Endothelial cell of umbilical vein (primary cell): Measurements from ENCODE around the gene TK2. TPM values are rescaled to one million over a fixed set of nuclear protein-coding genes. Genes with fewer than 3 reads are reported as not detected.

ENCODE experiments used
- BruUV-seq: library from RNA; stranded (reverse); fragments of 400-500 nt; replicated peaks from 2 replicates; lab custom pipeline; 2021; lab: Mats Ljungman, UMichigan
- CTCF ChIA-PET: fragments of 300-600, 350-600 bp; sonication (Branson Sonifier 250); formaldehyde crosslinking; loops from one replicate; lab custom pipeline; 2021; ENCODE audit warnings: antibody characterized with exemption, inconsistent platforms; lab: Charles Lee
- POLR2A ChIA-PET: fragments of 300-600, 350-600 bp; sonication (Branson Sonifier 250); formaldehyde crosslinking; loops from one replicate; lab custom pipeline; 2021; ENCODE audit warnings: antibody characterized with exemption, inconsistent platforms; lab: Charles Lee
- DNase-seq: peaks from one replicate; pipeline ENCODE4 v3.0.0-alpha.2; 2011; ENCODE audit warnings: low read depth, low spot score
- FAIRE-seq: peaks from 2 replicates; lab custom pipeline; 2011; peaks lifted over from hg19 to GRCh38; lab: Jason Lieb, UNC
- H2AFZ ChIP-seq: 2 replicates; pipeline ENCODE4 v1.6.0; 2012; ENCODE audit warnings: low read depth, low read length, control low read depth, inconsistent platforms
- H3K27ac ChIP-seq: 2 replicates; pipeline ENCODE4 v1.5.1; 2011; ENCODE audit warnings: low read depth, mild to moderate bottlenecking, control low read depth, low read length, moderate library complexity; ENCODE audit not compliant: insufficient read depth
- H3K27me3 ChIP-seq, 2 experiments: 2 replicates each; pipeline versions ENCODE4 v1.6.0 to v1.6.1; 2011; ENCODE audit warnings: low read length in 2 of 2, mixed read lengths in 1 of 2; ENCODE audit not compliant: control insufficient read depth in 2 of 2, insufficient read depth in 2 of 2
- H3K36me3 ChIP-seq, 2 experiments: 2 replicates in 1 of 2; 3 replicates in 1 of 2; pipeline ENCODE4 v1.5.1; 2011; ENCODE audit warnings: low read length in 2 of 2, mild to moderate bottlenecking in 1 of 2, moderate library complexity in 1 of 2; ENCODE audit not compliant: control insufficient read depth in 2 of 2, insufficient read depth in 2 of 2; ENCODE audit errors: extremely low read depth in 1 of 2
- H3K4me1 ChIP-seq: 3 replicates; pipeline ENCODE4 v1.5.1; 2011; ENCODE audit warnings: mild to moderate bottlenecking, low read length; ENCODE audit not compliant: control insufficient read depth, insufficient read depth; ENCODE audit errors: extremely low read depth
- H3K4me2 ChIP-seq: 2 replicates; pipeline ENCODE4 v1.6.1; 2011; ENCODE audit warnings: low read length, control low read depth, mixed read lengths; ENCODE audit not compliant: insufficient read depth
- H3K4me3 ChIP-seq, 3 experiments: fragments of 200-600 bp in 1 of 3; sonication (generic), shearing (Covaris generic) in 1 of 3; replicated peaks in 1 of 3; 2 replicates each; pipeline ENCODE4 v1.5.1; 2011 to 2016; ENCODE audit warnings: control low read depth in 3 of 3, low read length in 3 of 3, mild to moderate bottlenecking in 2 of 3, inconsistent platforms in 1 of 3, low read depth in 1 of 3, moderate library complexity in 1 of 3; ENCODE audit not compliant: insufficient read depth in 1 of 3
- H3K79me2 ChIP-seq: 2 replicates; pipeline ENCODE4 v1.6.0; 2012; ENCODE audit warnings: low read length, inconsistent platforms; ENCODE audit not compliant: control insufficient read depth, insufficient read depth
- H3K9ac ChIP-seq: replicated peaks from 2 replicates; pipeline ENCODE3; 2011; ENCODE audit warnings: low read length, control low read depth; ENCODE audit not compliant: insufficient read depth; ENCODE audit errors: extremely low read depth
- H3K9me1 ChIP-seq: replicated peaks from 3 replicates; pipeline ENCODE4 v1.6.0; 2011; ENCODE audit warnings: mild to moderate bottlenecking, low read length; ENCODE audit not compliant: control insufficient read depth, insufficient read depth; ENCODE audit errors: extremely low read depth
- H3K9me3 ChIP-seq: replicated peaks from 2 replicates; pipeline ENCODE4 v1.5.1; 2012; ENCODE audit warnings: low read length, inconsistent platforms; ENCODE audit not compliant: control insufficient read depth, insufficient read depth
- H4K20me1 ChIP-seq: replicated peaks from 2 replicates; pipeline ENCODE3; 2011; ENCODE audit warnings: mild to moderate bottlenecking, low read length; ENCODE audit not compliant: control insufficient read depth, insufficient read depth; ENCODE audit errors: extremely low read depth
- CTCF ChIP-seq, 2 donors: IDR thresholded peaks; 1 replicate in 1 of 2; 2 replicates in 1 of 2; pipeline ENCODE4 v1.5.1; 2011; ENCODE audit warnings: low read length in 2 of 2, mild to moderate bottlenecking in 2 of 2, moderate library complexity in 2 of 2, control low read depth in 1 of 2, inconsistent platforms in 1 of 2, low read depth in 1 of 2; ENCODE audit not compliant: insufficient read depth in 1 of 2; ENCODE audit errors: extremely low read depth in 1 of 2
- EZH2 ChIP-seq: IDR thresholded peaks from 2 replicates; pipeline ENCODE4 v1.6.1; 2012; ENCODE audit warnings: borderline replicate concordance, low read depth, mild to moderate bottlenecking, moderate library complexity, low read length, inconsistent platforms; ENCODE audit not compliant: severe bottlenecking
- FOS ChIP-seq: IDR thresholded peaks from 2 replicates; pipeline ENCODE4 v1.6.1; 2011; ENCODE audit warnings: mild to moderate bottlenecking, low read length, moderate library complexity, borderline replicate concordance; ENCODE audit not compliant: insufficient read depth
- GATA2 ChIP-seq: IDR thresholded peaks from 2 replicates; pipeline ENCODE4 v1.7.0; 2011; ENCODE audit warnings: low read depth, mild to moderate bottlenecking, moderate library complexity, mixed read lengths, low read length; ENCODE audit not compliant: insufficient read length, insufficient read depth
- JUN ChIP-seq: IDR thresholded peaks from 2 replicates; pipeline ENCODE4 v1.6.1; 2011; ENCODE audit warnings: borderline replicate concordance, low read depth; ENCODE audit not compliant: insufficient read length, insufficient read depth
- MAX ChIP-seq: IDR thresholded peaks from 2 replicates; pipeline ENCODE4 v1.6.1; 2011; ENCODE audit not compliant: insufficient read depth, insufficient read length
- MYC ChIP-seq: IDR thresholded peaks from one replicate; pipeline ENCODE4 v1.6.1; 2011; ENCODE audit warnings: mild to moderate bottlenecking, low read depth, low read length
- POLR2A ChIP-seq: IDR thresholded peaks from 2 replicates; pipeline ENCODE4 v1.6.1; 2012; ENCODE audit warnings: low read depth, mild to moderate bottlenecking, control low read depth, low read length
- POLR2AphosphoS5 ChIP-seq: IDR thresholded peaks from 2 replicates; pipeline ENCODE4 v1.6.1; 2012; ENCODE audit warnings: low read depth, mild to moderate bottlenecking, control low read depth, low read length, moderate library complexity; ENCODE audit not compliant: insufficient read depth
- dilution Hi-C: fragments of 300-500 bp; cut with MboI; formaldehyde crosslinking; loops from one replicate; pipeline ENCODE4 v1.15.0; 2019; ENCODE audit warnings: low sequenced_read_pairs; ENCODE audit not compliant: extremely low pct_ligation_motif_present
- intact Hi-C: fragments of 100-400 bp; cut with micrococcal nuclease; formaldehyde crosslinking; loops from one replicate; pipeline ENCODE4 v1.10.0; 2022
- polyA plus RNA-seq, 4 experiments: library from polyadenylated mRNA; depleted of rRNA in 3 of 4; stranded (reverse) in 3 of 4; unstranded in 1 of 4; fragments of >200 nt; gene quantifications; 2 replicates each; pipeline versions ENCODE4 v1.2.1 to v1.2.3, GENCODE V29; 2011 to 2012; ENCODE audit warnings: missing spikeins in 1 of 4
- total RNA-seq: library from RNA; stranded (reverse); gene quantifications from 2 replicates; pipeline ENCODE4 v1.2.3, GENCODE V29; 2021

The TK2 gene
- total and polyA plus RNA-seq, 2 donors (not counting 3 experiments of a cell fraction or from before 2014, with no cell fraction given), result 12.1 to 25.2 TPM

- no peak for DNase-seq
- no TSS peak for BruUV-seq
- no peak overlapping the region for H3K27ac ChIP-seq
Observed at GRCh38 chr16:66592814-66593213, 42.9 kb upstream of the TK2 start.

More at GRCh38 chr16:66592814-66593213, 42.9 kb upstream of the TK2 start:
- H4K20me1 ChIP-seq, result no peaks in the 10 kb centered on the region
- dilution Hi-C loops, result no loop called here
- POLR2A ChIA-PET, result no interaction called here
- no peaks in the 10 kb centered on the region for H3K9me3 ChIP-seq
- TF ChIP-seq FOS, result no peak
- TF ChIP-seq MYC, result no peak
- no peak for TF ChIP-seq POLR2A
- no peak for TF ChIP-seq POLR2AphosphoS5
- no peak for TF ChIP-seq JUN
- no peak for TF ChIP-seq MAX
- no peak for TF ChIP-seq GATA2
- TF ChIP-seq CTCF (IDR thresholded peaks at IDR 0.05; ENCODE audit: extremely low read depth in 1 of 2, insufficient read depth in 1 of 2, low read depth in 1 of 2, low read length in 2 of 2), result no peak
- TF ChIP-seq EZH2, result no peak
- H3K9me1 ChIP-seq, result no peaks in the 10 kb centered on the region
- no peaks in the 10 kb centered on the region for H3K36me3 ChIP-seq
- no peak for FAIRE-seq
- H3K4me2 ChIP-seq, result no peak overlapping the region
- no peaks in the 10 kb centered on the region for H3K4me1 ChIP-seq
- CTCF ChIA-PET, result no interaction called here
- no peak overlapping the region for H3K4me3 ChIP-seq
- intact Hi-C loops, result no loop called here
- H2AFZ ChIP-seq, result no peak overlapping the region
- no peaks in the 10 kb centered on the region for H3K79me2 ChIP-seq
- peaks cover 0 to 9% of the 10 kb centered on the region in 2 experiments for H3K27me3 ChIP-seq
- no peak overlapping the region for H3K9ac ChIP-seq
